Measurements from ENCODE around the gene CEP112.

- TF ChIP-seq USF2 (IDR thresholded peaks at IDR 0.05; ENCODE audit: borderline replicate concordance, low read depth, low read length) (no peak), TAF1 (IDR thresholded peaks at IDR 0.05; ENCODE audit: borderline replicate concordance, low read depth, low read length) (no peak), EP300 (IDR thresholded peaks at IDR 0.05; ENCODE audit: borderline replicate concordance in 1 of 2, control insufficient read depth in 1 of 2, low read depth in 2 of 2, low read length in 2 of 2) (no peak), CTCF (IDR thresholded peaks at IDR 0.05 in 2 of 3, conservative IDR thresholded peaks at IDR 0.05 in 1 of 3; ENCODE audit: control insufficient read depth in 2 of 3, extremely low read depth in 1 of 3, insufficient read depth in 1 of 3, low read depth in 3 of 3, low read length in 3 of 3) (no peak), MTA3 (IDR thresholded peaks at IDR 0.05; ENCODE audit: borderline replicate concordance, low read length) (no peak), RCOR1 (conservative IDR thresholded peaks at IDR 0.05; ENCODE audit: low read depth, low read length) (no peak), RFX5 (IDR thresholded peaks at IDR 0.05; ENCODE audit: low read depth, low read length) (no peak), CEBPB (IDR thresholded peaks at IDR 0.05; ENCODE audit: borderline replicate concordance in 1 of 2, low read depth in 2 of 2, low read length in 2 of 2) (no peak)
Measured at GRCh38 chr17:65741710-65742109, 450.2 kb downstream of the CEP112 start.

Data from GM12878 (cell line).